Stimulated activated CD4-positive, alpha-beta T cell treated with anti-CD3 and anti-CD28 coated beads, Interleukin-1b, Interleukin-23, amount 100 ng/mL, for 48 hours (primary cell): ENCODE measurements around the gene IFI30.
"Not testable (repeated sequence)": the region's sequence is repeated elsewhere in the genome, so short reads cannot be mapped to it uniquely, and the experiment has no call there.

Experiments
- DNase-seq: peaks from one replicate; pipeline ENCODE4 v3.0.0-alpha.2; 2020

The IFI30 gene

DNA sequence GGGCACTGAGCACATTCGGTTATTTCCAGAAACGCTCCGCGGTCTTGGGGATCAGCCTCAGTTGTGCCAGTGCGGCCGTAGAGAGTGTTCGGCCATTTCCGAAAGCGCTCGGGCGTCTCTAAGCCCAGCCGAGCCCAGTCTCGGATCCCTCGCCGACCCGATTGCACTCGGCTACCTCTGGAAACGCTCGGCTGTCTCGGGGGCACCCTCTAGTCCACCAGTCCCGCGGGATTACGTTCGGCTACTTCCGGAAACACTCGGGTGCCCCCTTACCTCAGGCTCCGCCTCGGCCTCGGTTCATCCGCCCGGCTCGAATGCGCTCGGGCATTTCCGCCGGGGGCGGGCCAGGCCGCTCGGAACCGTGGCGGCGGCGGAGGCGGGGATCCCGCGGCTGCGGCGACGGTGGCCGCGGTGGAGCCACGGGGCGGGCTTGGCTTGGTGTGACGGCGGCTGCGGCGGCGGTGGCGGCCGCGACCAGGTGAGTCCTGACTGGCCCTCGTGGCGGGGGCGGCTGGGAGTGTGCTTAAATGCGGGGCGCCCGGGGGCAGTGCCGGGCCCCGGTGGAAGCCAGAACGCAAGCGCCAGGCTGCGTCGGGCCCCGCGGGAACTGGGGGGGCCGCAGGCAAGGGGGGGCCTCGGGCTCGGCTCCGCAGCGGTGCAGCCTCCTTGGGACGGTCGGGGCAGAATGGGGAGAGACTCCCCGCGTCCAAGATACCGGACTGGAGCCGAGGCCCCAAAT, 20.6 kb upstream of the IFI30 start, which contains the start of gene PIK3R2:
Gene PIK3R2, plus strand, starts transcription at position 347 of the 739 bp plus-strand sequence. CDS start 2,717 bp downstream, outside the sequence.
- peak; percentile 100 for DNase-seq

DNA sequence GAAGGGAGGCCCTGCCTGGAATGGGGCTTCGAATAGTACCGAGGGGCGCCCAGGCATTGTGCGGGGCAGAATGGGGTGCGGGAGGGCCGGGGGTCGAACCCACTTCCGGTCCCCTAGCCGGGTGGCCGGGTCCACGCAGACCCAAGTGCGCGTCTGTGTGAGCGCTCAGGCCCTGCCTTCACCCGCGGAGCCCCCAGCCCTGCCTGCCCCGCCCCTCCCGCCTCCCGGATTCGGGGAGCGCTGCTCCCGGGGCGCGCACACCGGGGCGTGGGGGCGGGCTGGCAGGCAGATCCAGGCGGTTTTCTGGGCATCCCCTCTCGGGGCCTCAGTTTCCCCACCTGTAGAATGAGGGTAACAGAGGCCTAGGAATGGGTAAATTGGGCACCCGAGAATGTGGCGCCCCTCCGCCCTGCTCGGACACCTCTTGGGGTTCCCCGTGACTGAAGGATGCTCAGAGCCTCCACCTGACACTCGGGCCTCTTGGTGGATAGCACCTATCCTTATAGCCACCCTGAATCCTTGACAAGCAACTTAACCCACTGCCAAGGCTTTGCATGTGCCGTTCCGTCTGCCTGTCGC, 20.0 kb upstream of the IFI30 start:
- DNase-seq, result peak; percentile 21

DNA sequence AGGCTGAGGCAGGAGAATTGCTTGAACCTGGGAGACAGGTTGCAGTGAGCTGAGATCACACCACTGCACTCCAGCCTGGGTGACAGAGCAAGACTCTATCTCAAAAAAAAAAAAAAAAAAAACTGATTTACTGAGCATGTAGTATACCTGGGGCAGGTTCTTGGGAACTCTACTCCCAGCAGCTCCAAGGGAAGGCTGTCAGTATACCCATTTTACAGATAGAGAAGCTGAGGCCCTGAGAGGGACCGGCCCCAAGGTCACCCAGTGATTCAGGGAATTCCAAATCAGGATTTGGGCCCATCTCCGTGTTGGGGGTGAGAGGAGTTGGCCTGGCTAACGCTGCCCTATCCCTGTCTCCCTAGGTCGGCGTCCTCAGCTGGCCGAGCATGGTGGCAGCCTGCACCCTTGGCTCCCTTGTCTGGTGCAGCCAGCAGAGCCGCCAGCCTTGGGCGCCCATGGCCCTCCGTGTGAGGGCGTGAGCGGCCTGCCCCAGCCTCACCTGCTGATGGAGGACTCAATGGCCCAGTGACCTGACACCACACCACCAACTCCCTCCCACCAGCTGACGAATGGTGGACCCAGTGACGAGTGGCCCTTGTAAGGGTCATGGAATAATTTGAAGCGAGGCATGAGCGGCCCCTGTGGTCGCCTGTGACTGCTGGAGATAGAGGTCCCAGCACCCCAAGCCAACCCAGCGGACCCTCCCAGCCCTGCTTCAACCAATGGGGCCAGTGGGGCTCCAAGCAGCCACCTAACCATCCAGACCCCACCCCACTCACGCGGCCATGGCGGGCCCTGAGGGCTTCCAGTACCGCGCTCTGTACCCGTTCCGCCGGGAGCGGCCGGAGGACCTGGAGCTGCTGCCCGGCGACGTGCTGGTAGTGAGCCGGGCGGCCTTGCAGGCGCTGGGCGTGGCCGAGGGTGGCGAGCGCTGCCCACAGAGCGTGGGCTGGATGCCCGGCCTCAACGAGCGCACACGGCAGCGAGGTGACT, 18.2 kb upstream of the IFI30 start:
- DNase-seq, result no peak

DNA sequence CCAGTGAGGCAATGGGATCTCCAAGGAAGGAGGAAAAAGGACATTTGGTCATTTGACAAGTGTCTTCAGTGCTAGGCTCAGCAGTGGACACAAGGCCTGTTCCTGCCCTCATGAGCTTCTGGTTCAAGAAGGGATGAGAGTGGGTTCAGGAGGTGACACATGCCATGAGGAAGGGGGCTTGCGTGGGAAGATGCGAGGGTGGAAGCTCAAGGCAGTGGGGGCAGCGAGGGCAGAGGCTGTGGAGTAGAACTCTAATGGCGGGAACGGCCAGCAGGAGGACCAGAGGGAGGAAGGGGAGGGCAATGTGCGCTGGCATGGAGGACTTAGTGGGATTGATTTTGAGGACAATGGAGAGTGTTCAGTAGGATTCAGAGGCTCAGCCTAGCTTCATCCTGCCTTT, 17.3 kb upstream of the IFI30 start:
- DNase-seq, result no peak

DNA sequence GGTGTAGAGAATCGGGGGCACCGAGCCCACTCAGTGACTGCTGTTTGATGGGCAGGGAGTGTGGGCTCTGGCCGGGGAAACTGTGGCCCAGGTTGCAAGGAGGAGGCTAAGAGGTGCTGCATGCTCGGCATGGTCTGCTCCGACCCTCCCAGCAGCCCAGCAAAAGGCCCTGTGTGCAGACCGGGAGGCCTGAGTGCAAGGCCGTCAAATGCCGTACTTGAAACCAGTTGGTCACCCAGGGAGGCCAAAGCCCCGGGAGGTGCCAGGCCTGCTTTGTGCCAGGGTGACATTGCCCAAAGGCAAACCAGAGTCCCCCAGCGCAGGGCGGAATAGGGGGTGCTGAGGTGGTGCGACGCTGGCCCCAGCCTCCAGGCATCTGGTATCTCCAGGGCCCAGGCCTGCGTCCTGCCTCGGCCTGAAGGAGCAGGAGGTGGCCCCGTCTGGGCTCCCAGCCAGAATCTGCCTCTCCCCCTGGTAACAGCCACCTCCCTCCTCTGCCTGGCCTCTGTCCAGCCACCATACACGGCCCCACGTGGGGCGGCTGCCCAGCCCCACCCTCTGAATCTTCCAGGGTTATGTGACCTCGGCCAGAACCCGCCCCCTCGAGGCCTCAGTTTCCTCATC, 16.7 kb upstream of the IFI30 start:
- no peak for DNase-seq

DNA sequence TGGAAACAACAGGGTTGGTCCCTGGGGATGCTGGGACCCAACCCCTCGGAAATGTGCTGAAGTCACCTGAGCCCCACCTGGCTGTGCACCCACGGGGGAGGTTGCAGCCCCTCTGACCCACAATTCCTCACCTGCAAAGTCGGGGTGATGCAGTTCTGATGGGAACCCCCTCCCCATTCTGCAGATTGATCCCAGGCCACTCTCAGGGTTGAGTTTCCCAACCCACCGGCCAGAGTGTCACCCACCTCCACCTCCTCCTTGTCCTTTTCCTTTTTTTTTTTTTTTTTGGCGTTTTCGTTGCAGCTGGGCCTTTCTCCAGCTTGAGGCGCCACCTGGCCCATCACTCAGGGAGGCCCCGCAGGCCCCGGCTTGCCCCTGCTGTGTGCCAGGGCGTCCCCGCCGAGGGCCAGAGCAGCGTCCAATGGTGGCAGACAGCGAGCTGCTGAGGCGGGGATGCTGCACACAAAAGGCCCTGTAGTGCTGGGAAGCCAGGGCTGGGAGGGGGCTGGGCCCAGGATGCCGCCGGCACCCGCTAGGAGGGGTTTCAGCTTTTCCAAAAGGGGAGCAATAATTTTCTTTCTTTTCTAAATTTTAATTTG, 16.0 kb upstream of the IFI30 start:
- no peak for DNase-seq

DNA sequence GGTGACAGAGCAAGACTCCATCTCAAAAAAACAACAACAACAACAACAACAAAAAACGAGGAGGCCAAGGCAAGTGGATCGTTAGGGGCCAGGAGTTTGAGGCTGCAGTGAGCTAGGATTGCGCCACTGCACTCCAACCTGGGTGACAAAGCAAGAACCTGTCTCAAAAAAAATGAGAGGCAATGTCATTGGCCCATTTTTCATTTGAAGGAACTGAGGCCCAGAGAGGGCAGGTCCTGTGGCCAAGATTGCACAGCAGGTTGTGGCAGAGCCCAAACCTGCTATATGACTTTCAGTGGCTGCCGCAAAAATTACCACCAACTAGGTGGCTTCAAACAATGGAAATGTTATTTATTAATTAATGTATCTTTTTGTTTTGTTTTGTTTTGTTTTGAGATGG, 15.1 kb upstream of the IFI30 start:
- no peak for DNase-seq

DNA sequence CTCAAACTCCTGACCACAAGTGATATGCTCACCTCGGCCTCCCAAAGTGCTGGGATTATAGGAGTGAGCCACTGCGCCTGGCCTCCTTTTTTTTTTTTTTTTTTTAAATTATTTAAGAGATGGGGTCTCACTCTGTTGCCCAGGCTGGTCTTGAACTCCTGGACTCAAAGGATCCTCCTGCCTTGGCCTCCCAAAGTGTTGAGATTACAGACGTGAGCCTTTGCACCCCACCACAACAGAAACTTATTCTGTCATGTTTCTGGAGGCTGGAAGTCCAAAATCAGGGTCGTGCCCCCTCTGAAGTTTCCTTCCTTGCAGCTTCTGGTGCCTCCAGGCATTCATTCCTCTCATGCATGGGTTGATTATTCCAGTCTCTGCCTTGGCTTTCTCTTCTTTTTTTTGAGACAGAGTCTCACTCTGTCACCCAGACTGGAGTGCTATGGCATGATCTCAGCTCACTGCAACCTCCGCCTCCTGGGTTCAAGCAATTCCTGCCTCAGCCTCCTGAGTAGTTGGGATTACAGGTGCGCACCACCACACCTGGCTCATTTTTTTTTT, 14.5 kb upstream of the IFI30 start:
- not testable (repeated sequence) for DNase-seq

DNA sequence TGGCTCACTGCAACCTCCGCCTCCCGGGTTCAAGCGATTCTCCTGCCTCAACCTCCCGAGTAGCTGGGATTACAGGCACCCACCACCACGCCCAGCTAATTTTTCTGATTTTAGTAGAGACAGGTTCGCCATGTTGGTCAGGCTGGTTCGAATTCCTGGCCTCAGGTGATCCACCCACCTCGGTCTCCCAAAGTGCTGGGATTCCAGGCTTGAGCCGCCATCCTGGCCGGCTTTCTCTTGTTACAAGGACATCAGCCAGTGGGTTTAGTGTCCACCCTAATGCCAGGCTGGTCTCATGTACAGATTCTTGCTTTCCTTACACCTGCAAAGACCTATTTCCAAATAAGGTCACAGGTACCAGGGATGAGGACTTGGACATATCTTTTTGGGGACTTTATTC, 13.8 kb upstream of the IFI30 start:
- DNase-seq, result no peak

DNA sequence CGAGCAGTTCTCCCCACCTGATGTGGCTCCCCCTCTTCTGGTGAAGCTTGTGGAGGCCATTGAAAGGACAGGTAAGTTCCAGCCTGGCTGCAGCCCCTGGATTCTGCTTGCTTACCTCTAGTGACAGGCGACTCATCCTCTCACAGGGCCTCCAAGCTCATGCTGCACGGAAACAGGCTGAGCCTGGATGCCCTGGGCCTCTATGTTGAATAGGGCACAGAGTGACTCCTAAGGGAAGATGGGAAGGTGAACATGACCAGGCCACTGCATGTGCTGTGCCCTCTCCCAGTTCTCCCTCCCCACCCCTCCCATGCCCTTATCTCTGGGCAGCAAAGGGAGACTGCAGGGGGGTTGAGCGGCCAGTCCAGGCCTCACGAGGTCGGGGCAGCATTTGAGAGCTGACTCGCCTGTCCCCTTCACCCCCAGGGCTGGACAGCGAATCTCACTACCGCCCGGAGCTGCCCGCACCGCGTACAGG, 13.1 kb upstream of the IFI30 start:
- DNase-seq, result no peak

DNA sequence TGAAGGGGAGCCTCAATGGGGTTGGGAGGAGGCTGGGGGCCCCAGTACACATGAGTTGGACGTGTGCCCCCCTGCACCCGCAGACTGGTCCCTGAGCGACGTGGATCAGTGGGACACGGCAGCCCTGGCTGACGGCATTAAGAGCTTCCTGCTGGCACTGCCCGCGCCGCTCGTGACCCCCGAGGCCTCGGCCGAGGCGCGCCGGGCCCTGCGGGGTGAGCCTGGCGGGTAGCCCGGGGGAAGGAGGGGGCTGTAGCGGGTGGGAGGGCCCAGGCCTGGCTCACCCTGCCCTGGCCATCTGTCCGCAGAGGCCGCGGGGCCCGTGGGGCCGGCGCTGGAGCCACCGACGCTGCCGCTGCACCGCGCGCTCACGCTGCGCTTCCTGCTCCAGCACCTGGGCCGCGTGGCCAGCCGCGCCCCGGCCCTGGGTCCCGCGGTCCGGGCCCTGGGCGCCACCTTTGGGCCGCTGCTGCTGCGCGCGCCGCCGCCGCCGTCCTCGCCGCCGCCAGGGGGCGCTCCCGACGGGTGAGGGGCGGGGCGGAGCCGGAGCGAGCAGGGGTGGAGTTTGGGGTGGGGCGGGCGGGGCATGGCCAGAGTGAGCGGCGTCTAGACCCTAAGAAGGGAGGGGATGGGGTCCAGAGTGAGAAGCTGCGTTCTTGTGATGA, 12.5 kb upstream of the IFI30 start:
- peak; percentile 78 for DNase-seq

DNA sequence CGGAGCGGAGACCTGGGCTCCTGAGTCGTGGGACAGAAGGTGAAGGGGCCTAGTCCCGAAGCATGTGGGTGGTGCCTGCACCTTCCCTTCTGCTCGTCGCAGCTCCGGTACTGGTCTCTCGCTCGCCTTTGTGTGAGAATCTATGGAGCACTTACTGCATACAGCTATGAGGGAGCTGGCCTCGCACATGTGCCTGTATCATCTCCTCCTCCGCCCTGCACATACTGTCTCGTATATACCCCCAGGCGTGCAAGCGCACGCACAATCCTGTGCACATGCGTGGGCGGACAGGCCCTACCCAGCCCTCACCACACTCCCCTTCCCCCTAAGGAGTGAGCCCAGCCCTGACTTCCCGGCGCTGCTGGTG, 12.0 kb upstream of the IFI30 start:
- DNase-seq, result no peak

DNA sequence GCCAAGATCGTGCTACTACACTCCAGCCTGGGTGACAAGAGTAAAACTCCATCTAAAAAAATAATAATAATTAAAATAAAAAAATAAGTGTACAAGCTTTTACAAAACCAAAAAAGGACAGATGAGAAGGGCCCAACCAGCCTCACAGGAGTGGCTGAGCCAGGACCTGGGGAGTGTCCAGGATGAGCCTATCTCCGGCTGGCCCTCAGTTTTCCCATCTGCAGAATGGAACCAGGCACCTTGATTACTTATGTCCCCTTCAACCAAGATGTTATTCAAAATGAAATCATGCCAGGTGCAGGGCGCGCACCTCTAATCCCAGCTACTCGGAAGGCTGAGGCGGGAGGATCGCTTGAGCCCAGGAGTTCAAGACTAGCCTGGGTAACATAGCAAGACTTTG, 9.5 kb upstream of the IFI30 start:
- DNase-seq, result no peak

DNA sequence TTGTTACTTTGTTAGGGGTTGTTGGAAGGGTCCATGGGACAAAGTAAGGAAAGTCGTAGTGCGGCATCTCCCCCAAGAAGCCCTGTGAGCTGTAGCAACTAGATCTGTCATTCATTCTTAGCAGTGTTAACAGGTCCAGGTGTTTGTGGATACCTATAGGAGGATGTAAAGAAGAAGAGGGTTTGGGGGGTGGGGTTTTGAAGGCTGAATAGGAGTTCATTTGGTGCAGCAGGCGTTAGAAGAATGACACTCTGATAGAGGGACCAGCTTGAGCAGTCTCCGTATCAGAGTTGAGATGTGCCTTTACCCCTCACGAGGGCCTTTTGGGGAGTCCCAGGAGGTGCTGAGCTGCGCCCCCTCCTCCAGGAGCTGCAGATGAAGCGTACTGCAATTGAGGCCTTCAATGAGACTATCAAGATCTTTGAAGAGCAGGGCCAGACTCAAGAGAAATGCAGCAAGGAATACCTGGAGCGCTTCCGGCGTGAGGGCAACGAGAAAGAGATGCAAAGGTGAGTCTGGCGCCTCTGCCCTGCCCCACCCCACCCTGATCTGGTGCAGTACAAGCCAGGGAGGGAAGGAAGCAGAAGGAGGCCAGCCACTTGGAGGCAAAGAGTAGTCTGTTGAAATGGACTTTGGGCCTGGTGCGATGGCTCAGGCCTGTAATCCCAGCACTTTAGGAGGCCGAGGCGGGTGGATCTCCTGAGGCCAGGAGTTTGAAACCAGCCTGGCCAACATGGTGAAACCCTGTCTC, 7.6 kb upstream of the IFI30 start:
- DNase-seq, result no peak

DNA sequence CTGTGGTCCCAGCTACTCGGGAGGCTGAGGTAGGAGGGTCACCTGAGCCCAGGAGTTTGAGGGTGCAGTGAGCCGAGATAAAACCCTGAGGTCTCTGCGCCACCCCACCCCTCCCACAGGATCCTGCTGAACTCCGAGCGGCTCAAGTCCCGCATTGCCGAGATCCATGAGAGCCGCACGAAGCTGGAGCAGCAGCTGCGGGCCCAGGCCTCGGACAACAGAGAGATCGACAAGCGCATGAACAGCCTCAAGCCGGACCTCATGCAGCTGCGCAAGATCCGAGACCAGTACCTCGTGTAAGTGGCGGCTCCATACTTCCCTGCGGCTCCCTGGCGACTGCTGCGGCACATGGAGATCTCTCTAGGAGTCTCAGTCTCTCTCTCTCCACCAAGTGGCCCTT, 6.6 kb upstream of the IFI30 start:
- DNase-seq, result no peak

DNA sequence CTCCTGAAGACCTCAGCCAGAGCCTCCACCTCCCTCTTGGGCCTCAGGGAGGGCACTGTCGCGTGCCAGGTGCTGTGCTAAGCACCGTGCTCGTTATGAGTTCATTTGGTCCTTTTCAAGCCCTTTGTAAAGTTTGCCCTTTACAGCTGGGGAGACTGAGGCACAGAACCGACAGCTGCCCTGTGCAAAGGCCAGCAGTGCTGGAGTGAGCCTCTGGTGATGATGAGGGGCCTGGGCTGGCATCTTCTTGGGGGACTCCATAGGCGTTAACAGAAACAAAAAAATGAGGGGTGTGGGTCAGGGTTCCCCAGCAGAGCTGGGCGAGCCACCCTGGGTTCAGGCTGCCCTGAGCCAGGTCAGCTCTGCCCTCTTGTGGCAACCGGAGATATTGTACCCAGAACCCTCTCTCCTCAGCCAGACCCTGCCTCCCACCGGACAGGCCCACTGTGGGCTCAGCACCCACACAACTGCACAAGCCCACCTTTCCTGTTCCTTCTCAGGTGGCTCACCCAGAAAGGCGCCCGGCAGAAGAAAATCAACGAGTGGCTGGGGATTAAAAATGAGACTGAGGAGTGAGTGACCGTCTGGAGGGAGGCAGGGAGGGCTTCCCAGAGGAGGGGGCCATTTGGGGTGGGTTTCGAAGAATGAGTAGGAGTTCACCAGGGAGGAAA, 5.5 kb upstream of the IFI30 start:
- peak; percentile 57 for DNase-seq

DNA sequence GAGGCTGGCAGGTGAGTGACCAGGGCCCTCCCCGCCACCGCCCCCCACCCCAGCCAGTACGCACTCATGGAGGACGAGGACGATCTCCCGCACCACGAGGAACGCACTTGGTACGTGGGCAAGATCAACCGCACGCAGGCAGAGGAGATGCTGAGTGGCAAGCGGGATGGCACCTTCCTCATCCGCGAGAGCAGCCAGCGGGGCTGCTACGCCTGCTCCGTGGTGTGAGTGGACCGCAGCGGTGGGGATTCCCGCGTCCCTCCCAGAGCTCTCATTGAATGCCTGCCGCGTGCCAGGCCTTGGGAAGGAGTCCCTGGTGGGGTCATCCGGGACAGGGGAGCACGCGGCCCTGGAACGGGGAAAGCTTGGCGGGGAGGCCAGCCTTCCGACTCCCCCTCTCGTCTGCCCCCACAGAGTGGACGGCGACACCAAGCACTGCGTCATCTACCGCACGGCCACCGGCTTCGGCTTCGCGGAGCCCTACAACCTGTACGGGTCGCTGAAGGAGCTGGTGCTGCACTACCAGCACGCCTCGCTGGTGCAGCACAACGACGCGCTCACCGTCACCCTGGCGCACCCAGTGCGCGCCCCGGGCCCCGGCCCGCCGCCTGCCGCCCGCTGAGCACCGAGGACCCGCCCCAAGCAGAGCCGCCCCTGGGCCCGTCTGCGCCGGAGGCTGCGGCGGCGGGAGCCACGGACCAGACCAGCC, 4.8 kb upstream of the IFI30 start:
- DNase-seq, result no peak

DNA sequence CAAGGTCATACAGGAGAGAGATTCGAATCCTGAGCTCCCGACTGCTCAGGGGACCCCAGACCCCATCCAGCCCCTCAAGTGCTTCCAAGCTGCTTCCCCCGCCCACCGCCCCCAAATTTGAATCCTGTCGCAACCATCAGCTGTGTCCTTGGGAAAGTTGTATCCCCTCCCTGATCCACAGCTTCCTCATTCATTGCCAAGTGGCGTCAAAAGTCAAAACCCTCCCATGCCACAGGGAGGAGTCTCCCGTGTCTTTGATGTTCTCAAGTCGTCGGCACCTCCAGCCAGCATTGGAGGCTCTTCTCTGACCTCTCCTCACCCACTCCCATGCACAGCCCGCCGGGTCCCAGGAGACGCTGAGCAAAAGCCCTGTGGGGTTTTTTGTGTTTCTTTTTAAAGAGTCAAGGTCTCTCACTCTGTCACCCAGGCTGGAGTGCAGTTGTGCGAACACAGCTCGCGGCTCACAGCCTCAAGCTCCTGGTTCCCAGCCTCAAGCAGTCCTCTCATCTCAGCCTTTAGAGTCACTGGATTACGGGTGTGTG, 2.8 kb upstream of the IFI30 start:
- no peak for DNase-seq

DNA sequence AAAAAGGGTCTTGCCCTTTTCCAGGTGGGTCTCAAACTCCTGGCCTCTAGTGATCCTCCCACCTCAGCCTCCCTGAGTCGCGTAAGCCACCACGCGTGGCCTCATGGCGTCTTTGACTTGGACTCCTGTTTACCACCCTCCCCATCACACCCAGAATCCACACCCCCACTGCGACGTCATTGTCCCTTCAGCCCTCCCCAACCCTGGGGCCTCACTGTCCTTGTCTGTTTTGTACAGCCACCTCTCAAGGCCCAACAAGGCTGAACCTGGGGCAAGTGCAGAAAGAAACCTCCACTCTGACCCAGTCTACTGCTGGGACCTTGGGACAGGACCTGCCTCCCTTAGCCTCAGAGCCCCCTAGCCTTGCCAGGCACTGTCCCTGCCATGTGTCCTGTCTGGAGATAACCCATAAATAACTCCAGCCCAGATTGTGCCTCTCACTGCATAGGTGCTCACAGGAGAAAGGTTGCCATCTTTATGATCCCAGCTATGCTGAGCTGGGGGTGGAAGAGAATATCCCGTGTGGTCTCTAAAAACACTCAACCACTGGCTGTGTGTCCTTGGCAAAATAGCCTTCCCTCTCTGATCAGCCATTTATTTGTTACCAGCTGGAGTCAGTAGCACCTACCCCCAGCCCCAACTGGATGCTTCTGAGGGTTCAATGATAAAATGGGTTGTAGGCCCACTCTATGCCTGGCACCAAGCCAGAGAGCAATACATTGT, 1.8 kb upstream of the IFI30 start:
- no peak for DNase-seq
